ENCODE data around the gene UBE2E3. TPM values are rescaled to one million over a fixed set of nuclear protein-coding genes. Genes with fewer than 3 reads are reported as not detected.
"Not testable (repeated sequence)": the region's sequence is repeated elsewhere in the genome, so short reads cannot be mapped to it uniquely, and the experiment has no call there.

Gene UBE2E3
- 10 to 100 TPM; 58.4 to 98.7 (median 77.0) TPM for total RNA-seq

GRCh38 chr2:180980106-180980942, at the start of gene UBE2E3:
TSS of gene UBE2E3 (plus strand) at chr2:180980605. CDS start at chr2:180982043, 1,438 bp downstream.
- Histone ChIP-seq H3K4me1 (peaks cover 0 to 13% of the 10 kb centered on the region in 2 donors), H3K4me3 (peak within 1 kb of the TSS; percentile 63 to 93 (median 78)), H3K27ac (peak within 1 kb of the TSS; percentile 94 to 98), H3K9me3 (no peaks in the 10 kb centered on the region), H3K27me3 (no peaks in the 10 kb centered on the region), H3K36me3 (no peaks in the 10 kb centered on the region)
- TF ChIP-seq CTCF (IDR thresholded peaks at IDR 0.05) (peak in 2 of 3 donors; percentile 37 to 80), POLR2A (IDR thresholded peaks at IDR 0.05) (no peak), POLR2AphosphoS5 (IDR thresholded peaks at IDR 0.05) (no peak)
- DNase-seq (ENCODE audit: low spot score in 2 of 2), result peak; percentile 56 to 73
- intact Hi-C loops (cut with DNase I; ENCODE audit: low total_unique reads), result no loop called here

GRCh38 chr2:180931841-180932240, 48.6 kb upstream of the UBE2E3 start:
- Histone ChIP-seq H3K36me3 (no peaks in the 10 kb centered on the region), H3K27ac (no peak overlapping the region), H3K27me3 (no peaks in the 10 kb centered on the region), H3K4me1 (no peaks in the 10 kb centered on the region), H3K4me3 (no peak overlapping the region), H3K9me3 (no peaks in the 10 kb centered on the region)
- no peak for DNase-seq (ENCODE audit: low spot score in 2 of 2)
- TF ChIP-seq POLR2AphosphoS5 (IDR thresholded peaks at IDR 0.05), result no peak
- intact Hi-C loops (cut with DNase I; ENCODE audit: low total_unique reads), result no loop called here

GRCh38 chr2:180933332-180933731, 47.1 kb upstream of the UBE2E3 start:
- Histone ChIP-seq H3K4me1 (no peaks in the 10 kb centered on the region), H3K9me3 (no peaks in the 10 kb centered on the region), H3K4me3 (no peak overlapping the region), H3K27me3 (no peaks in the 10 kb centered on the region), H3K27ac (no peak overlapping the region), H3K36me3 (no peaks in the 10 kb centered on the region)
- DNase-seq (ENCODE audit: low spot score in 2 of 2), result no peak
- intact Hi-C loops (cut with DNase I; ENCODE audit: low total_unique reads), result no loop called here
- TF ChIP-seq POLR2A (IDR thresholded peaks at IDR 0.05), result no peak
- no peak for TF ChIP-seq POLR2AphosphoS5 (IDR thresholded peaks at IDR 0.05)
- no peak for TF ChIP-seq CTCF (IDR thresholded peaks at IDR 0.05)

- intact Hi-C loops (cut with DNase I; ENCODE audit: low total_unique reads), result no loop called here
Observed at GRCh38 chr2:180934911-180935310, 45.5 kb upstream of the UBE2E3 start.

GRCh38 chr2:180937480-180937879, 42.9 kb upstream of the UBE2E3 start:
- H3K27ac ChIP-seq; DNase-seq (ENCODE audit: low spot score in 2 of 2); H3K27me3 ChIP-seq; intact Hi-C loops (cut with DNase I; ENCODE audit: low total_unique reads); H3K9me3 ChIP-seq; H3K4me1 ChIP-seq; H3K4me3 ChIP-seq; H3K36me3 ChIP-seq: not testable (repeated sequence)

More at GRCh38 chr2:180934911-180935310, 45.5 kb upstream of the UBE2E3 start:
- no peak for DNase-seq (ENCODE audit: low spot score in 2 of 2)
- no peaks in the 10 kb centered on the region for H3K27me3 ChIP-seq
- H3K4me3 ChIP-seq, result no peak overlapping the region
- H3K4me1 ChIP-seq, result no peaks in the 10 kb centered on the region
- H3K9me3 ChIP-seq, result no peaks in the 10 kb centered on the region
- no peak overlapping the region for H3K27ac ChIP-seq
- H3K36me3 ChIP-seq, result no peaks in the 10 kb centered on the region
- TF ChIP-seq POLR2A (IDR thresholded peaks at IDR 0.05) (no peak), POLR2AphosphoS5 (IDR thresholded peaks at IDR 0.05) (no peak), CTCF (IDR thresholded peaks at IDR 0.05) (no peak)

- Histone ChIP-seq H3K27ac (no peak overlapping the region), H3K27me3 (no peaks in the 10 kb centered on the region), H3K9me3 (no peaks in the 10 kb centered on the region), H3K36me3 (no peaks in the 10 kb centered on the region), H3K4me1 (no peaks in the 10 kb centered on the region), H3K4me3 (no peak overlapping the region)
- DNase-seq (ENCODE audit: low spot score in 2 of 2), result no peak
- intact Hi-C loops (cut with DNase I; ENCODE audit: low total_unique reads), result no loop called here
- TF ChIP-seq POLR2A (IDR thresholded peaks at IDR 0.05), result no peak
- TF ChIP-seq POLR2AphosphoS5 (IDR thresholded peaks at IDR 0.05), result no peak
- no peak for TF ChIP-seq CTCF (IDR thresholded peaks at IDR 0.05)
Observed at GRCh38 chr2:180938451-180938850, 42.0 kb upstream of the UBE2E3 start.
